Ureter (tissue), 1 donor: ENCODE data around the gene KTN1. TPM values are rescaled to one million over a fixed set of nuclear protein-coding genes. Genes with fewer than 3 reads are reported as not detected.

Experiments used
- DNase-seq: peaks from one replicate; pipeline ENCODE4 v3.0.0-alpha.2; 2020; ENCODE audit warnings: low spot score
- total RNA-seq: library from RNA; stranded (reverse); gene quantifications from one replicate; pipeline ENCODE4 v1.2.4, GENCODE V29; 2023
- donor health status: DM: yes; HTN: yes; CAD: no.

KTN1 gene
- 226 TPM for total RNA-seq

GRCh38 chr14:55579724-55580469, at the start of gene KTN1:
KTN1 (plus strand) TSS chr14:55580207; CDS start chr14:55612049, 31,842 bp downstream.
- DNase-seq = peak; percentile 81

GRCh38 chr14:55530464-55530863, 49.5 kb upstream of the KTN1 start:
- no peak for DNase-seq

- no peak for DNase-seq
Measured at GRCh38 chr14:55532645-55533344, 47.2 kb upstream of the KTN1 start.

- DNase-seq = peak; percentile 51
Measured at GRCh38 chr14:55533960-55534359, 46.0 kb upstream of the KTN1 start.

- no peak for DNase-seq
Measured at GRCh38 chr14:55535516-55536203, 44.3 kb upstream of the KTN1 start.

- DNase-seq = no peak
Measured at GRCh38 chr14:55536204-55536708, 43.8 kb upstream of the KTN1 start.

GRCh38 chr14:55537782-55538181, 42.2 kb upstream of the KTN1 start:
- no peak for DNase-seq

- DNase-seq = no peak
Measured at GRCh38 chr14:55539975-55540374, 40.0 kb upstream of the KTN1 start.

GRCh38 chr14:55540847-55541773, 38.9 kb upstream of the KTN1 start:
- DNase-seq = no peak

GRCh38 chr14:55545779-55546178, 34.2 kb upstream of the KTN1 start:
- DNase-seq = no peak

GRCh38 chr14:55546212-55546874, 33.7 kb upstream of the KTN1 start:
- no peak for DNase-seq

GRCh38 chr14:55547650-55548315, 32.2 kb upstream of the KTN1 start:
- no peak for DNase-seq

GRCh38 chr14:55553791-55554190, 26.2 kb upstream of the KTN1 start:
- no peak for DNase-seq

- DNase-seq = peak; percentile 69
Measured at GRCh38 chr14:55556929-55557623, 22.9 kb upstream of the KTN1 start.

GRCh38 chr14:55562135-55562534, 17.9 kb upstream of the KTN1 start:
- DNase-seq = no peak

- no peak for DNase-seq
Measured at GRCh38 chr14:55568618-55569017, 11.4 kb upstream of the KTN1 start.

- DNase-seq = no peak
Measured at GRCh38 chr14:55571125-55571889, 8.7 kb upstream of the KTN1 start.

GRCh38 chr14:55572578-55572977, 7.4 kb upstream of the KTN1 start:
- no peak for DNase-seq

- DNase-seq = no peak
Measured at GRCh38 chr14:55574988-55575387, 5.0 kb upstream of the KTN1 start.
